Panc1 (cell line): Measurements from ENCODE around the gene PARD3. TPM values are rescaled to one million over a fixed set of nuclear protein-coding genes. Genes with fewer than 3 reads are reported as not detected.

Experiments
- ATAC-seq: fragments of 200-7000 bp; cut with Tn5 transposase; 2 replicates; pipeline ENCODE4 v1.9.1; 2020; ENCODE audit warnings: mild to moderate bottlenecking, moderate library complexity
- BruUV-seq: library from RNA; stranded (reverse); fragments of 400-500 nt; replicated peaks from 2 replicates; lab custom pipeline; 2021; lab: Mats Ljungman, UMichigan
- CTCF ChIA-PET: fragments of 300-600 bp; sonication (Branson Sonifier 250); formaldehyde crosslinking; loops from one replicate; lab custom pipeline; 2022; ENCODE audit warnings: antibody characterized with exemption; lab: Charles Lee
- POLR2A ChIA-PET: fragments of 300-600 bp; sonication (Branson Sonifier 250); formaldehyde crosslinking; loops from one replicate; lab custom pipeline; 2022; ENCODE audit warnings: antibody characterized with exemption; lab: Charles Lee
- DNase-seq: peaks from one replicate; pipeline ENCODE4 v3.0.0-alpha.2; 2010; ENCODE audit warnings: low read depth, low spot score
- H3K27ac ChIP-seq: 2 replicates; pipeline ENCODE4 v1.5.1; 2011; ENCODE audit warnings: mild to moderate bottlenecking, low read length, inconsistent platforms
- H3K27me3 ChIP-seq: fragments of 200-500 bp; sonication (Bioruptor generic); 2 replicates; pipeline ENCODE4 v1.6.0; 2014; ENCODE audit warnings: low read length, inconsistent platforms; ENCODE audit not compliant: control insufficient read depth, insufficient read depth
- H3K36me3 ChIP-seq: fragments of 200-500 bp; sonication (Bioruptor generic); 2 replicates; pipeline ENCODE4 v1.5.1; 2014; ENCODE audit warnings: inconsistent platforms, mild to moderate bottlenecking, low read length, moderate library complexity; ENCODE audit not compliant: control insufficient read depth, insufficient read depth
- H3K4me1 ChIP-seq: 2 replicates; pipeline ENCODE4 v1.5.1; 2011; ENCODE audit warnings: inconsistent platforms, mild to moderate bottlenecking, low read length, moderate library complexity; ENCODE audit not compliant: control insufficient read depth, insufficient read depth
- H3K4me3 ChIP-seq, 2 experiments: 2 replicates each; pipeline ENCODE4 v1.5.1; 2011 to 2012; ENCODE audit warnings: low read depth in 2 of 2, low read length in 2 of 2, mild to moderate bottlenecking in 2 of 2, inconsistent platforms in 1 of 2, moderate library complexity in 1 of 2
- H3K9me3 ChIP-seq: fragments of 200-500 bp; sonication (Bioruptor generic); 2 replicates; pipeline ENCODE4 v1.5.1; 2014; ENCODE audit warnings: low read depth, mild to moderate bottlenecking, inconsistent platforms, low read length, moderate library complexity; ENCODE audit not compliant: control insufficient read depth, insufficient read depth
- POLR2AphosphoS5 ChIP-seq: IDR thresholded peaks from 2 replicates; pipeline ENCODE4 v1.6.1; 2012; ENCODE audit warnings: mild to moderate bottlenecking, low read depth, low read length, moderate library complexity
- SIN3A ChIP-seq: IDR thresholded peaks from 2 replicates; pipeline ENCODE4 v1.6.1; 2012; ENCODE audit warnings: low read depth, mild to moderate bottlenecking, low read length, moderate library complexity, borderline replicate concordance; ENCODE audit not compliant: insufficient read depth
- TCF7L2 ChIP-seq: IDR thresholded peaks from 2 replicates; pipeline ENCODE4 v1.6.1; 2011; ENCODE audit warnings: mild to moderate bottlenecking, low read depth, low read length, inconsistent platforms
- in situ Hi-C: cut with HindIII; loops from 2 replicates; pipeline ENCODE4 v1.10.0; 2016; ENCODE audit warnings: low sequenced_read_pairs, low pct_unique_long_range_greater_than_20kb
- intact Hi-C: fragments of 100-400 bp; cut with micrococcal nuclease; formaldehyde crosslinking; loops from one replicate; pipeline ENCODE4 v1.10.0; 2022; ENCODE audit not compliant: unreplicated experiment
- total RNA-seq: library from RNA; stranded (reverse); gene quantifications from one replicate; pipeline ENCODE4 v1.2.1, GENCODE V29; 2021; ENCODE audit not compliant: unreplicated experiment
- TF ChIP-seq, protein P1 (sequence below): fragments of 450-650 bp; IDR thresholded peaks from 2 replicates; pipeline ENCODE4 v1.5.1; 2017; ENCODE audit warnings: mild to moderate bottlenecking
- TF ChIP-seq, protein P2 (sequence below), 2 experiments: IDR thresholded peaks; 2 replicates each; pipeline ENCODE4 v1.6.1; 2011 to 2012; ENCODE audit warnings: low read depth in 2 of 2, control low read depth in 1 of 2, low read length in 1 of 2, mild to moderate bottlenecking in 1 of 2, moderate library complexity in 1 of 2; ENCODE audit not compliant: insufficient read depth in 1 of 2

The PARD3 gene
- total RNA-seq, 1 experiment from 2014 or later = 29.8 TPM

DNA sequence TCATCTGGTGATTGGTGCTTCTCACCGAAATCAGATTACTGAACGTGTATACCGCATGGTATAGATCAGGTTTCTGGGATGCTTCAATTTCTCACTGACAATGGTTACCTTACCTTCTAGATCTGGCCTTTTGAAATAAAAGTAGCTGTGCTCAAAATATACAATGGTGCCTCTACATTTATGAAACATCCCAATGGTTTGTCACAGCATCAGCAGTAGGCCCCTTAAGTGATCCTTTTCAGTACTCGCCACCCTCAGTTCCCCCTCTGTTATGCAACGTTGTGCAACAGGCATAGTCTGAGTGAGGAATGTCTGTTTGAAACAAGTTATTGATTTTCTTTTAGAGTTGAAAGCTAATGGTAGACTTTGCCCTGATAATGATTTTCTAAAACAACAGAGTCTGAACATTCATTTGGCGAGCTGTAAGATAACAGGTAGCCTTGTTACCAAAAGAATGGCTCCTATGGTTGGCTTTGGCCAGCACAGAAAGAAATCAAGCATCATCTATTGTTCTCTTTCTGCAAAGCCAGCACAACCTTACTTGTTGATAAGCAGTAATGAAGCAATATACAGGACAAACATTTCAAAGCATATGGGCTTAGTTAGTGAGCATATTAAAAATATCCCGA, 693.9 kb downstream of the PARD3 start:
- ChIA-PET CTCF (no interaction called here), POLR2A (no interaction called here)
- Histone ChIP-seq H3K27me3 (no peaks in the 10 kb centered on the region), H3K36me3 (no peaks in the 10 kb centered on the region), H3K9me3 (no peaks in the 10 kb centered on the region), H3K4me3 (no peak overlapping the region), H3K27ac (no peak overlapping the region), H3K4me1 (0 out of 2 replicates have a peak, but pooled peaks cover 3% of the 10 kb centered on the region)
- ATAC-seq (no peak), DNase-seq (no peak)
- intact Hi-C loops (no loop called here), in situ Hi-C loops (no loop called here)
- BruUV-seq = no TSS peak
- TF ChIP-seq, protein P1, sequence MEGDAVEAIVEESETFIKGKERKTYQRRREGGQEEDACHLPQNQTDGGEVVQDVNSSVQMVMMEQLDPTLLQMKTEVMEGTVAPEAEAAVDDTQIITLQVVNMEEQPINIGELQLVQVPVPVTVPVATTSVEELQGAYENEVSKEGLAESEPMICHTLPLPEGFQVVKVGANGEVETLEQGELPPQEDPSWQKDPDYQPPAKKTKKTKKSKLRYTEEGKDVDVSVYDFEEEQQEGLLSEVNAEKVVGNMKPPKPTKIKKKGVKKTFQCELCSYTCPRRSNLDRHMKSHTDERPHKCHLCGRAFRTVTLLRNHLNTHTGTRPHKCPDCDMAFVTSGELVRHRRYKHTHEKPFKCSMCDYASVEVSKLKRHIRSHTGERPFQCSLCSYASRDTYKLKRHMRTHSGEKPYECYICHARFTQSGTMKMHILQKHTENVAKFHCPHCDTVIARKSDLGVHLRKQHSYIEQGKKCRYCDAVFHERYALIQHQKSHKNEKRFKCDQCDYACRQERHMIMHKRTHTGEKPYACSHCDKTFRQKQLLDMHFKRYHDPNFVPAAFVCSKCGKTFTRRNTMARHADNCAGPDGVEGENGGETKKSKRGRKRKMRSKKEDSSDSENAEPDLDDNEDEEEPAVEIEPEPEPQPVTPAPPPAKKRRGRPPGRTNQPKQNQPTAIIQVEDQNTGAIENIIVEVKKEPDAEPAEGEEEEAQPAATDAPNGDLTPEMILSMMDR = no peak
- TF ChIP-seq POLR2AphosphoS5 (no peak), SIN3A (no peak), TCF7L2 (no peak)
- TF ChIP-seq, protein P2, sequence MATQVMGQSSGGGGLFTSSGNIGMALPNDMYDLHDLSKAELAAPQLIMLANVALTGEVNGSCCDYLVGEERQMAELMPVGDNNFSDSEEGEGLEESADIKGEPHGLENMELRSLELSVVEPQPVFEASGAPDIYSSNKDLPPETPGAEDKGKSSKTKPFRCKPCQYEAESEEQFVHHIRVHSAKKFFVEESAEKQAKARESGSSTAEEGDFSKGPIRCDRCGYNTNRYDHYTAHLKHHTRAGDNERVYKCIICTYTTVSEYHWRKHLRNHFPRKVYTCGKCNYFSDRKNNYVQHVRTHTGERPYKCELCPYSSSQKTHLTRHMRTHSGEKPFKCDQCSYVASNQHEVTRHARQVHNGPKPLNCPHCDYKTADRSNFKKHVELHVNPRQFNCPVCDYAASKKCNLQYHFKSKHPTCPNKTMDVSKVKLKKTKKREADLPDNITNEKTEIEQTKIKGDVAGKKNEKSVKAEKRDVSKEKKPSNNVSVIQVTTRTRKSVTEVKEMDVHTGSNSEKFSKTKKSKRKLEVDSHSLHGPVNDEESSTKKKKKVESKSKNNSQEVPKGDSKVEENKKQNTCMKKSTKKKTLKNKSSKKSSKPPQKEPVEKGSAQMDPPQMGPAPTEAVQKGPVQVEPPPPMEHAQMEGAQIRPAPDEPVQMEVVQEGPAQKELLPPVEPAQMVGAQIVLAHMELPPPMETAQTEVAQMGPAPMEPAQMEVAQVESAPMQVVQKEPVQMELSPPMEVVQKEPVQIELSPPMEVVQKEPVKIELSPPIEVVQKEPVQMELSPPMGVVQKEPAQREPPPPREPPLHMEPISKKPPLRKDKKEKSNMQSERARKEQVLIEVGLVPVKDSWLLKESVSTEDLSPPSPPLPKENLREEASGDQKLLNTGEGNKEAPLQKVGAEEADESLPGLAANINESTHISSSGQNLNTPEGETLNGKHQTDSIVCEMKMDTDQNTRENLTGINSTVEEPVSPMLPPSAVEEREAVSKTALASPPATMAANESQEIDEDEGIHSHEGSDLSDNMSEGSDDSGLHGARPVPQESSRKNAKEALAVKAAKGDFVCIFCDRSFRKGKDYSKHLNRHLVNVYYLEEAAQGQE (IDR thresholded peaks at IDR 0.05; ENCODE audit: insufficient read depth in 1 of 2, low read depth in 2 of 2, low read length in 1 of 2) = no peak

DNA sequence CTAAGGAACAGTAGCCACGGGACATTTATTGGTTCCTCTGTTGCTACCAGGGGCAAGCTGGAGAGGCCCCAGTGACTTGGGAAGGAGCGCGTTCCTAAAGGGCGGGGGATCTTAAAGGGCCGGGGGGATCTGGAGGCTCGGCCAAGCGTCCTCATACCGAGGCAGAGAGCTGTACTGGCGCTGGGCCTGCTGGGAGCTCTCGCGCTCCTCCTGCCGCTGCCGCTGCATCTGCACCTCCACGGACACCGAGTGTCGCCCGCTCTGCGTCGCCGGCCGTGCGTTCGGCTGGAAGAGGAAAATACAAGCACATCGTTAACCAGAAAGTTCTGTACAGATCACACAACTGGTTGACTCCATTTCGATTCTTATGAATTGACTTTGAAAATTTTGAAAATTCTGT, 695.6 kb downstream of the PARD3 start:
- ATAC-seq (no peak), DNase-seq (no peak)
- Histone ChIP-seq H3K27ac (no peak overlapping the region), H3K9me3 (no peaks in the 10 kb centered on the region), H3K36me3 (no peaks in the 10 kb centered on the region), H3K4me3 (no peak overlapping the region), H3K4me1 (0 out of 2 replicates have a peak, but pooled peaks cover 1% of the 10 kb centered on the region), H3K27me3 (no peaks in the 10 kb centered on the region)
- no TSS peak for BruUV-seq
- ChIA-PET CTCF (no interaction called here), POLR2A (no interaction called here)
- TF ChIP-seq, protein P2 (IDR thresholded peaks at IDR 0.05; ENCODE audit: insufficient read depth in 1 of 2, low read depth in 2 of 2, low read length in 1 of 2) = no peak
- intact Hi-C loops = no loop called here
- in situ Hi-C loops = no loop called here
